A673 (cell line): Measurements from ENCODE around the gene SSX4.
"Not testable (repeated sequence)": the region's sequence is repeated elsewhere in the genome, so short reads cannot be mapped to it uniquely, and the experiment has no call there.

Experiments
- EZH2 ChIP-seq: fragments of 200-600 bp; sonication (generic); IDR thresholded peaks from 2 replicates; pipeline ENCODE4 v1.6.1; 2017; ENCODE audit warnings: borderline replicate concordance, low read depth, mild to moderate bottlenecking, mixed read lengths, antibody characterized with exemption, low read length; ENCODE audit not compliant: poor library complexity, severe bottlenecking
- TF ChIP-seq, protein P1 (sequence below): fragments of 300-800, 200-600 bp; sonication (generic); conservative IDR thresholded peaks from 2 replicates; pipeline ENCODE4 v1.5.1; 2017; ENCODE audit warnings: low read depth, mild to moderate bottlenecking, antibody characterized with exemption, low read length, moderate library complexity, mixed read lengths

DNA sequence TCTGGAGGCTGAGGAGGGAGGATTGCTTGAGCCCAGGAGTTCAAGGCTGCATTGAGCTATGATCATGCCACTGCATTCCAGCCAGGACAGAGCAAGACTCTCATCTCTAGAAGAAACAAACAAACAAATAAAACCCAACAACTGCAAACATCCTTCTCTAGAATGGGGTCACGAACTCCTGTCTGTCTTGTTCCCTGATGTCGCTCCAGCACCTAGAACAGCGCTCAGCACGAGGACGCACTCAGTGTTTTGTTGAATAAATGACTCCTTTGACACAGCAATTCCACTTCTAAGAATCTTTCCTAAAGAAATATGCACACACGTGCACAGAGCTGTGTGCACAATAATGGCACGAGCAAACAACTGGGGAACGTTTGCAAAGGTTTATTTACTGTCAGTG is 37.3 kb upstream of the SSX4 start:
- TF ChIP-seq, protein P1, sequence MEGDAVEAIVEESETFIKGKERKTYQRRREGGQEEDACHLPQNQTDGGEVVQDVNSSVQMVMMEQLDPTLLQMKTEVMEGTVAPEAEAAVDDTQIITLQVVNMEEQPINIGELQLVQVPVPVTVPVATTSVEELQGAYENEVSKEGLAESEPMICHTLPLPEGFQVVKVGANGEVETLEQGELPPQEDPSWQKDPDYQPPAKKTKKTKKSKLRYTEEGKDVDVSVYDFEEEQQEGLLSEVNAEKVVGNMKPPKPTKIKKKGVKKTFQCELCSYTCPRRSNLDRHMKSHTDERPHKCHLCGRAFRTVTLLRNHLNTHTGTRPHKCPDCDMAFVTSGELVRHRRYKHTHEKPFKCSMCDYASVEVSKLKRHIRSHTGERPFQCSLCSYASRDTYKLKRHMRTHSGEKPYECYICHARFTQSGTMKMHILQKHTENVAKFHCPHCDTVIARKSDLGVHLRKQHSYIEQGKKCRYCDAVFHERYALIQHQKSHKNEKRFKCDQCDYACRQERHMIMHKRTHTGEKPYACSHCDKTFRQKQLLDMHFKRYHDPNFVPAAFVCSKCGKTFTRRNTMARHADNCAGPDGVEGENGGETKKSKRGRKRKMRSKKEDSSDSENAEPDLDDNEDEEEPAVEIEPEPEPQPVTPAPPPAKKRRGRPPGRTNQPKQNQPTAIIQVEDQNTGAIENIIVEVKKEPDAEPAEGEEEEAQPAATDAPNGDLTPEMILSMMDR = not testable (repeated sequence)
- not testable (repeated sequence) for TF ChIP-seq EZH2
